Measurements from ENCODE around the gene HECW1.

The HECW1 gene

GRCh38 chr7:43244784-43245183, 132.3 kb downstream of the HECW1 start:
- Histone ChIP-seq H3K9me3 (replicated peaks; ENCODE audit: low read length) (no peaks in the 10 kb centered on the region), H3K4me3 (ENCODE audit: low read length) (no peak overlapping the region), H3K4me2 (ENCODE audit: low read length) (no peak overlapping the region), H3K36me3 (ENCODE audit: insufficient read depth, low read length) (no peaks in the 10 kb centered on the region), H3K4me1 (ENCODE audit: control insufficient read depth, insufficient read depth, low read length) (no peaks in the 10 kb centered on the region), H3K9ac (ENCODE audit: low read depth, low read length) (no peak overlapping the region), H3K27me3 (ENCODE audit: control insufficient read depth, insufficient read depth, low read length) (peaks cover 38% of the 10 kb centered on the region)

GRCh38 chr7:43247757-43248156, 135.3 kb downstream of the HECW1 start:
- Histone ChIP-seq H3K9me3 (replicated peaks; ENCODE audit: low read length) (no peaks in the 10 kb centered on the region), H3K27me3 (ENCODE audit: control insufficient read depth, insufficient read depth, low read length) (peaks cover 20% of the 10 kb centered on the region), H3K4me2 (ENCODE audit: low read length) (no peak overlapping the region), H3K4me1 (ENCODE audit: control insufficient read depth, insufficient read depth, low read length) (no peaks in the 10 kb centered on the region), H3K9ac (ENCODE audit: low read depth, low read length) (no peak overlapping the region), H3K36me3 (ENCODE audit: insufficient read depth, low read length) (no peaks in the 10 kb centered on the region), H3K4me3 (ENCODE audit: low read length) (no peak overlapping the region)

- Histone ChIP-seq H3K4me2 (ENCODE audit: low read length) (no peak overlapping the region), H3K9me3 (replicated peaks; ENCODE audit: low read length) (no peaks in the 10 kb centered on the region), H3K27me3 (ENCODE audit: control insufficient read depth, insufficient read depth, low read length) (peaks cover 19% of the 10 kb centered on the region), H3K4me1 (ENCODE audit: control insufficient read depth, insufficient read depth, low read length) (no peaks in the 10 kb centered on the region), H3K4me3 (ENCODE audit: low read length) (no peak overlapping the region), H3K36me3 (ENCODE audit: insufficient read depth, low read length) (no peaks in the 10 kb centered on the region), H3K9ac (ENCODE audit: low read depth, low read length) (no peak overlapping the region)
Observed at GRCh38 chr7:43248553-43248952, 136.1 kb downstream of the HECW1 start.

GRCh38 chr7:43248961-43249822, 136.7 kb downstream of the HECW1 start:
- no peaks in the 10 kb centered on the region for H3K9me3 ChIP-seq (replicated peaks; ENCODE audit: low read length)
- H3K36me3 ChIP-seq (ENCODE audit: insufficient read depth, low read length): no peaks in the 10 kb centered on the region
- no peaks in the 10 kb centered on the region for H3K4me1 ChIP-seq (ENCODE audit: control insufficient read depth, insufficient read depth, low read length)
- peaks cover 19% of the 10 kb centered on the region for H3K27me3 ChIP-seq (ENCODE audit: control insufficient read depth, insufficient read depth, low read length)
- H3K4me2 ChIP-seq (ENCODE audit: low read length): no peak overlapping the region
- H3K4me3 ChIP-seq (ENCODE audit: low read length): no peak overlapping the region
- H3K9ac ChIP-seq (ENCODE audit: low read depth, low read length): no peak overlapping the region

- Histone ChIP-seq H3K4me3 (ENCODE audit: low read length) (no peak overlapping the region), H3K9ac (ENCODE audit: low read depth, low read length) (no peak overlapping the region), H3K4me1 (ENCODE audit: control insufficient read depth, insufficient read depth, low read length) (no peaks in the 10 kb centered on the region), H3K9me3 (replicated peaks; ENCODE audit: low read length) (no peaks in the 10 kb centered on the region), H3K27me3 (ENCODE audit: control insufficient read depth, insufficient read depth, low read length) (peaks cover 23% of the 10 kb centered on the region), H3K4me2 (ENCODE audit: low read length) (no peak overlapping the region), H3K36me3 (ENCODE audit: insufficient read depth, low read length) (no peaks in the 10 kb centered on the region)
Observed at GRCh38 chr7:43249823-43250145, 137.3 kb downstream of the HECW1 start.

GRCh38 chr7:43260980-43261878, 148.8 kb downstream of the HECW1 start:
- no peak overlapping the region for H3K4me2 ChIP-seq (ENCODE audit: low read length)
- H3K9me3 ChIP-seq (replicated peaks; ENCODE audit: low read length): no peaks in the 10 kb centered on the region
- no peak overlapping the region for H3K4me3 ChIP-seq (ENCODE audit: low read length)
- H3K27me3 ChIP-seq (ENCODE audit: control insufficient read depth, insufficient read depth, low read length): peaks cover 18% of the 10 kb centered on the region
- H3K4me1 ChIP-seq (ENCODE audit: control insufficient read depth, insufficient read depth, low read length): no peaks in the 10 kb centered on the region
- H3K9ac ChIP-seq (ENCODE audit: low read depth, low read length): no peak overlapping the region
- H3K36me3 ChIP-seq (ENCODE audit: insufficient read depth, low read length): no peaks in the 10 kb centered on the region

- H3K4me1 ChIP-seq (ENCODE audit: control insufficient read depth, insufficient read depth, low read length): no peaks in the 10 kb centered on the region
- no peak overlapping the region for H3K4me3 ChIP-seq (ENCODE audit: low read length)
- no peak overlapping the region for H3K4me2 ChIP-seq (ENCODE audit: low read length)
- H3K36me3 ChIP-seq (ENCODE audit: insufficient read depth, low read length): no peaks in the 10 kb centered on the region
- H3K27me3 ChIP-seq (ENCODE audit: control insufficient read depth, insufficient read depth, low read length): peaks cover 36% of the 10 kb centered on the region
- H3K9me3 ChIP-seq (replicated peaks; ENCODE audit: low read length): no peaks in the 10 kb centered on the region
- no peak overlapping the region for H3K9ac ChIP-seq (ENCODE audit: low read depth, low read length)
Observed at GRCh38 chr7:43265139-43265538, 152.7 kb downstream of the HECW1 start.

- H3K9ac ChIP-seq (ENCODE audit: low read depth, low read length): no peak overlapping the region
- no peak overlapping the region for H3K4me3 ChIP-seq (ENCODE audit: low read length)
- H3K4me2 ChIP-seq (ENCODE audit: low read length): no peak overlapping the region
Observed at GRCh38 chr7:43273939-43274719, 161.7 kb downstream of the HECW1 start.

GRCh38 chr7:43274752-43275151, 162.3 kb downstream of the HECW1 start:
- Histone ChIP-seq H3K27me3 (ENCODE audit: control insufficient read depth, insufficient read depth, low read length) (peaks cover 31% of the 10 kb centered on the region), H3K4me1 (ENCODE audit: control insufficient read depth, insufficient read depth, low read length) (no peaks in the 10 kb centered on the region), H3K36me3 (ENCODE audit: insufficient read depth, low read length) (no peaks in the 10 kb centered on the region), H3K9ac (ENCODE audit: low read depth, low read length) (no peak overlapping the region), H3K4me3 (ENCODE audit: low read length) (no peak overlapping the region), H3K4me2 (ENCODE audit: low read length) (no peak overlapping the region), H3K9me3 (replicated peaks; ENCODE audit: low read length) (no peaks in the 10 kb centered on the region)

More at GRCh38 chr7:43273939-43274719, 161.7 kb downstream of the HECW1 start:
- peaks cover 32% of the 10 kb centered on the region for H3K27me3 ChIP-seq (ENCODE audit: control insufficient read depth, insufficient read depth, low read length)
- H3K4me1 ChIP-seq (ENCODE audit: control insufficient read depth, insufficient read depth, low read length): no peaks in the 10 kb centered on the region
- H3K9me3 ChIP-seq (replicated peaks; ENCODE audit: low read length): no peaks in the 10 kb centered on the region
- no peaks in the 10 kb centered on the region for H3K36me3 ChIP-seq (ENCODE audit: insufficient read depth, low read length)

GRCh38 chr7:43276547-43276946, 164.1 kb downstream of the HECW1 start:
- no peaks in the 10 kb centered on the region for H3K36me3 ChIP-seq (ENCODE audit: insufficient read depth, low read length)
- H3K4me3 ChIP-seq (ENCODE audit: low read length): no peak overlapping the region
- H3K4me1 ChIP-seq (ENCODE audit: control insufficient read depth, insufficient read depth, low read length): no peaks in the 10 kb centered on the region
- no peak overlapping the region for H3K9ac ChIP-seq (ENCODE audit: low read depth, low read length)
- peaks cover 33% of the 10 kb centered on the region for H3K27me3 ChIP-seq (ENCODE audit: control insufficient read depth, insufficient read depth, low read length)
- no peaks in the 10 kb centered on the region for H3K9me3 ChIP-seq (replicated peaks; ENCODE audit: low read length)
- H3K4me2 ChIP-seq (ENCODE audit: low read length): no peak overlapping the region

- Histone ChIP-seq H3K4me2 (ENCODE audit: low read length) (no peak overlapping the region), H3K36me3 (ENCODE audit: insufficient read depth, low read length) (no peaks in the 10 kb centered on the region), H3K27me3 (ENCODE audit: control insufficient read depth, insufficient read depth, low read length) (peaks cover 41% of the 10 kb centered on the region), H3K4me1 (ENCODE audit: control insufficient read depth, insufficient read depth, low read length) (no peaks in the 10 kb centered on the region), H3K9ac (ENCODE audit: low read depth, low read length) (no peak overlapping the region), H3K4me3 (ENCODE audit: low read length) (no peak overlapping the region), H3K9me3 (replicated peaks; ENCODE audit: low read length) (no peaks in the 10 kb centered on the region)
Observed at GRCh38 chr7:43278088-43278644, 165.7 kb downstream of the HECW1 start.

All from skeletal muscle satellite cell (primary cell).